Measurements from ENCODE around the gene GOLGA3.

GRCh38 chr12:132723015-132723763 is 105.5 kb downstream of the GOLGA3 start:
- TF ChIP-seq, protein P1, sequence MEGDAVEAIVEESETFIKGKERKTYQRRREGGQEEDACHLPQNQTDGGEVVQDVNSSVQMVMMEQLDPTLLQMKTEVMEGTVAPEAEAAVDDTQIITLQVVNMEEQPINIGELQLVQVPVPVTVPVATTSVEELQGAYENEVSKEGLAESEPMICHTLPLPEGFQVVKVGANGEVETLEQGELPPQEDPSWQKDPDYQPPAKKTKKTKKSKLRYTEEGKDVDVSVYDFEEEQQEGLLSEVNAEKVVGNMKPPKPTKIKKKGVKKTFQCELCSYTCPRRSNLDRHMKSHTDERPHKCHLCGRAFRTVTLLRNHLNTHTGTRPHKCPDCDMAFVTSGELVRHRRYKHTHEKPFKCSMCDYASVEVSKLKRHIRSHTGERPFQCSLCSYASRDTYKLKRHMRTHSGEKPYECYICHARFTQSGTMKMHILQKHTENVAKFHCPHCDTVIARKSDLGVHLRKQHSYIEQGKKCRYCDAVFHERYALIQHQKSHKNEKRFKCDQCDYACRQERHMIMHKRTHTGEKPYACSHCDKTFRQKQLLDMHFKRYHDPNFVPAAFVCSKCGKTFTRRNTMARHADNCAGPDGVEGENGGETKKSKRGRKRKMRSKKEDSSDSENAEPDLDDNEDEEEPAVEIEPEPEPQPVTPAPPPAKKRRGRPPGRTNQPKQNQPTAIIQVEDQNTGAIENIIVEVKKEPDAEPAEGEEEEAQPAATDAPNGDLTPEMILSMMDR (IDR thresholded peaks at IDR 0.05), result no peak
- no peak for TF ChIP-seq POLR2A (IDR thresholded peaks at IDR 0.05)
